GM18511 (cell line): ENCODE results near the gene FAR2.
"Not testable (repeated sequence)": the region's sequence is repeated elsewhere in the genome, so short reads cannot be mapped to it uniquely, and the experiment has no call there.

Experiments
- ATAC-seq: cut with Tn5 transposase; IDR thresholded peaks from one replicate; pipeline ENCODE4 v1.9.1; 2021; ENCODE audit warnings: mild to moderate bottlenecking, moderate library complexity; ENCODE audit not compliant: unreplicated experiment

FAR2 gene

GRCh38 chr12:29230800-29231560, 81.9 kb downstream of the FAR2 start:
- ATAC-seq = no peak

- no peak for ATAC-seq
These were observed 83.0 kb downstream of the FAR2 start for GRCh38 chr12:29232086-29232485.

GRCh38 chr12:29234552-29234951, 85.5 kb downstream of the FAR2 start:
- no peak for ATAC-seq

GRCh38 chr12:29234965-29235626, 86.0 kb downstream of the FAR2 start:
- ATAC-seq = no peak

GRCh38 chr12:29238822-29239291, 89.8 kb downstream of the FAR2 start:
- no peak for ATAC-seq

- ATAC-seq = no peak
These were observed 90.3 kb downstream of the FAR2 start for GRCh38 chr12:29239336-29239735.

GRCh38 chr12:29240441-29240840, 91.4 kb downstream of the FAR2 start:
- no peak for ATAC-seq

- ATAC-seq = peak; percentile 80
These were observed 92.9 kb downstream of the FAR2 start for GRCh38 chr12:29241821-29242591.

GRCh38 chr12:29242921-29243431, 93.9 kb downstream of the FAR2 start:
- ATAC-seq = no peak

GRCh38 chr12:29244159-29244765, 95.2 kb downstream of the FAR2 start:
- ATAC-seq = no peak

- ATAC-seq = peak; percentile 23
These were observed 96.2 kb downstream of the FAR2 start for GRCh38 chr12:29245246-29245645.

- no peak for ATAC-seq
These were observed 100.9 kb downstream of the FAR2 start for GRCh38 chr12:29249930-29250329.

GRCh38 chr12:29253906-29254625, 105.0 kb downstream of the FAR2 start:
- ATAC-seq = no peak

- no peak for ATAC-seq
These were observed 106.0 kb downstream of the FAR2 start for GRCh38 chr12:29255042-29255441.

- no peak for ATAC-seq
These were observed 107.5 kb downstream of the FAR2 start for GRCh38 chr12:29256598-29256997.

GRCh38 chr12:29257687-29258086, 108.6 kb downstream of the FAR2 start:
- ATAC-seq = not testable (repeated sequence)

GRCh38 chr12:29264424-29264823, 115.3 kb downstream of the FAR2 start:
- ATAC-seq = no peak

- no peak for ATAC-seq
These were observed 120.8 kb downstream of the FAR2 start for GRCh38 chr12:29269706-29270408.

- no peak for ATAC-seq
These were observed 121.4 kb downstream of the FAR2 start for GRCh38 chr12:29270446-29270845.
